IMR-90 (cell line): Measurements from ENCODE around the gene CHPF2. TPM values are rescaled to one million over a fixed set of nuclear protein-coding genes. Genes with fewer than 3 reads are reported as not detected.

Source experiments
- ATAC-seq: fragments of 200-7000 bp; cut with Tn5 transposase; 2 replicates; pipeline ENCODE4 v1.9.1; 2020; ENCODE audit warnings: low read depth, mild to moderate bottlenecking, moderate library complexity
- BruUV-seq: library from RNA; stranded (reverse); fragments of 400-500 nt; replicated peaks from 2 replicates; lab custom pipeline; 2021; lab: Mats Ljungman, UMichigan
- CTCF ChIA-PET: fragments of 300-600 bp; formaldehyde crosslinking; extraction: SDS; loops from one replicate; lab custom pipeline; 2021; ENCODE audit warnings: antibody characterized with exemption; lab: Yijun Ruan, JAX
- POLR2A ChIA-PET: fragments of 300-600 bp; sonication (Branson Sonifier 250); formaldehyde crosslinking; loops from one replicate; lab custom pipeline; 2022; ENCODE audit warnings: antibody characterized with exemption; ENCODE audit not compliant: unreplicated experiment; lab: Charles Lee
- DNase-seq: peaks from one replicate; pipeline ENCODE4 v3.0.0; 2013
- H2AFZ ChIP-seq: replicated peaks from 2 replicates; pipeline ENCODE3; 2013; ENCODE audit warnings: low read length, mild to moderate bottlenecking; ENCODE audit not compliant: poor library complexity
- H2AK5ac ChIP-seq: 2 replicates; pipeline ENCODE4 v1.6.1; 2013; ENCODE audit warnings: low read depth, low read length, inconsistent platforms
- H2AK9ac ChIP-seq: replicated peaks from 2 replicates; pipeline ENCODE3; 2013; ENCODE audit warnings: mild to moderate bottlenecking, low read depth, low read length, moderate library complexity; ENCODE audit not compliant: poor library complexity
- H2BK120ac ChIP-seq: 2 replicates; pipeline ENCODE4 v1.6.1; 2013; ENCODE audit warnings: low read depth, low read length, inconsistent platforms
- H2BK15ac ChIP-seq: 3 replicates; pipeline ENCODE4 v1.6.1; 2013; ENCODE audit warnings: low read depth, low read length, inconsistent platforms
- H2BK20ac ChIP-seq: 2 replicates; pipeline ENCODE4 v1.6.1; 2013; ENCODE audit warnings: low read depth, mild to moderate bottlenecking, inconsistent platforms, low read length, moderate library complexity
- H2BK5ac ChIP-seq: 2 replicates; pipeline ENCODE4 v1.6.1; 2013; ENCODE audit warnings: mild to moderate bottlenecking, low read depth, low read length, inconsistent platforms; ENCODE audit not compliant: poor library complexity, severe bottlenecking
- H3K14ac ChIP-seq: replicated peaks from 2 replicates; pipeline ENCODE4 v1.6.1; 2013; ENCODE audit warnings: low read depth, low read length, inconsistent platforms
- H3K18ac ChIP-seq: 2 replicates; pipeline ENCODE4 v1.6.1; 2013; ENCODE audit warnings: low read depth, low read length, control low read depth
- H3K23ac ChIP-seq: 2 replicates; pipeline ENCODE4 v1.6.1; 2013; ENCODE audit warnings: low read depth, low read length, inconsistent platforms
- H3K27ac ChIP-seq: 2 replicates; pipeline ENCODE4 v1.5.1; 2013; ENCODE audit warnings: mild to moderate bottlenecking, control low read depth, low read length; ENCODE audit not compliant: insufficient read depth
- H3K27me3 ChIP-seq: 2 replicates; pipeline ENCODE4 v1.6.1; 2013; ENCODE audit warnings: low read length; ENCODE audit not compliant: control insufficient read depth, insufficient read depth
- H3K36me3 ChIP-seq: 2 replicates; pipeline ENCODE4 v1.6.1; 2013; ENCODE audit warnings: low read length, mixed read lengths; ENCODE audit not compliant: control insufficient read depth, insufficient read depth
- H3K4ac ChIP-seq: 2 replicates; pipeline ENCODE4 v1.6.1; 2013; ENCODE audit warnings: low read depth, low read length, inconsistent platforms
- H3K4me1 ChIP-seq: 2 replicates; pipeline ENCODE4 v1.6.1; 2013; ENCODE audit warnings: low read length, mixed read lengths; ENCODE audit not compliant: control insufficient read depth, insufficient read depth
- H3K4me2 ChIP-seq: 2 replicates; pipeline ENCODE4 v1.6.1; 2013; ENCODE audit warnings: low read depth, mild to moderate bottlenecking, control low read depth, low read length, moderate library complexity
- H3K4me3 ChIP-seq: 2 replicates; pipeline ENCODE4 v1.5.1; 2013; ENCODE audit warnings: low read depth, mild to moderate bottlenecking, control low read depth, low read length, moderate library complexity; ENCODE audit not compliant: insufficient read depth
- H3K56ac ChIP-seq: 2 replicates; pipeline ENCODE4 v1.6.1; 2013; ENCODE audit warnings: low read length, inconsistent platforms; ENCODE audit not compliant: insufficient read depth; ENCODE audit errors: extremely low read depth
- H3K79me1 ChIP-seq, 2 experiments: 2 replicates each; pipeline ENCODE4 v1.6.1; 2013; ENCODE audit warnings: low read length in 2 of 2, inconsistent platforms in 1 of 2, low read depth in 1 of 2
- H3K9ac ChIP-seq: 2 replicates; pipeline ENCODE4 v1.6.1; 2013; ENCODE audit warnings: low read depth, low read length, control low read depth
- H3K9me1 ChIP-seq: 2 replicates; pipeline ENCODE4 v1.6.1; 2013; ENCODE audit warnings: low read length, inconsistent platforms; ENCODE audit not compliant: insufficient read depth
- H3K9me3 ChIP-seq: 2 replicates; pipeline ENCODE4 v1.6.1; 2013; ENCODE audit warnings: low read length; ENCODE audit not compliant: control insufficient read depth, insufficient read depth
- H4K20me1 ChIP-seq: 2 replicates; pipeline ENCODE4 v1.6.1; 2013; ENCODE audit warnings: low read length, inconsistent platforms; ENCODE audit not compliant: insufficient read depth
- H4K5ac ChIP-seq: 2 replicates; pipeline ENCODE4 v1.6.1; 2013; ENCODE audit warnings: mild to moderate bottlenecking, low read depth, low read length, control low read depth
- H4K8ac ChIP-seq, 2 experiments: 2 replicates each; pipeline ENCODE4 v1.6.1; 2013; ENCODE audit warnings: low read depth in 2 of 2, low read length in 2 of 2, control low read depth in 1 of 2, inconsistent platforms in 1 of 2
- H4K91ac ChIP-seq: 2 replicates; pipeline ENCODE4 v1.6.1; 2013; ENCODE audit warnings: low read depth, low read length, inconsistent platforms; ENCODE audit not compliant: insufficient read depth
- CEBPB ChIP-seq: IDR thresholded peaks from 2 replicates; pipeline ENCODE4 v1.6.1; 2012; ENCODE audit warnings: low read depth, low read length, improper control_type of control experiment
- CHD1 ChIP-seq: IDR thresholded peaks from 2 replicates; pipeline ENCODE4 v1.6.1; 2012; ENCODE audit warnings: low read depth, low read length, improper control_type of control experiment
- CTCF ChIP-seq: conservative IDR thresholded peaks from 2 replicates; pipeline ENCODE4 v1.5.1; 2012; ENCODE audit warnings: mild to moderate bottlenecking, low read depth, low read length, improper control_type of control experiment
- ELK1 ChIP-seq: fragments of 150-350 bp; IDR thresholded peaks from 2 replicates; pipeline ENCODE4 v1.6.1; 2016; ENCODE audit warnings: low read depth, mild to moderate bottlenecking, low read length, moderate library complexity, borderline replicate concordance
- FOS ChIP-seq: fragments of 150-350 bp; IDR thresholded peaks from 2 replicates; pipeline ENCODE4 v1.6.1; 2016; ENCODE audit warnings: low read depth, low read length
- MXI1 ChIP-seq: IDR thresholded peaks from 2 replicates; pipeline ENCODE4 v1.6.1; 2012; ENCODE audit warnings: low read depth, mild to moderate bottlenecking, low read length, moderate library complexity, borderline replicate concordance
- NFE2L2 ChIP-seq: fragments of 150-350 bp; IDR thresholded peaks from 2 replicates; pipeline ENCODE4 v1.6.1; 2016; ENCODE audit warnings: low read depth, mild to moderate bottlenecking, low read length
- POLR2A ChIP-seq: IDR thresholded peaks from 2 replicates; pipeline ENCODE4 v1.6.1; 2012; ENCODE audit warnings: mild to moderate bottlenecking, low read depth, low read length
- RAD21 ChIP-seq: IDR thresholded peaks from 2 replicates; pipeline ENCODE4 v1.6.1; 2012; ENCODE audit warnings: low read length, improper control_type of control experiment
- RFX5 ChIP-seq: IDR thresholded peaks from 2 replicates; pipeline ENCODE4 v1.8.0; 2012; ENCODE audit warnings: low read depth, mild to moderate bottlenecking, low read length, moderate library complexity
- SMC3 ChIP-seq: fragments of 150-350 bp; IDR thresholded peaks from 2 replicates; pipeline ENCODE4 v1.6.1; 2016; ENCODE audit warnings: low read depth, mild to moderate bottlenecking, antibody characterized with exemption, low read length, moderate library complexity
- WGBS, 2 experiments: methylation state at CpG; one replicate each; pipeline versions ENCODE4 v1.1.5 to v1.1.7; 2013; ENCODE audit warnings: missing lambda C conversion rate in 2 of 2; ENCODE audit not compliant: insufficient read length in 1 of 2; ENCODE audit errors: extremely low coverage in 2 of 2; 5-methylcytosine and 5-hydroxymethylcytosine counted together
- dilution Hi-C: fragments of 300-500 bp; cut with HindIII; formaldehyde crosslinking; loops from one replicate; pipeline ENCODE4 v1.14.3; 2018; ENCODE audit warnings: low sequenced_read_pairs; ENCODE audit not compliant: unreplicated experiment
- in situ Hi-C: fragments of 300-500 bp; cut with MboI; formaldehyde crosslinking; loops from 3 replicates; pipeline ENCODE4 v1.14.3; 2019; ENCODE audit warnings: low sequenced_read_pairs, inconsistent platforms, mixed read lengths
- intact Hi-C: fragments of 100-400 bp; cut with micrococcal nuclease; formaldehyde crosslinking; loops from 2 replicates; pipeline ENCODE4 v1.10.0; 2022
- polyA plus RNA-seq, 3 experiments: library from polyadenylated mRNA; depleted of rRNA; stranded (reverse); fragments of >200 nt; gene quantifications; 2 replicates each; pipeline ENCODE4 v1.2.3, GENCODE V29; 2012; ENCODE audit warnings: low replicate concordance in 1 of 3
- total RNA-seq: library from RNA; depleted of rRNA; stranded (reverse); fragments of >200 nt; gene quantifications from 2 replicates; pipeline ENCODE4 v1.2.3, GENCODE V29; 2012

The CHPF2 gene
- total and polyA plus RNA-seq, 2 of the 4 experiments (the other 2 are of a cell fraction), result 26.2 to 77.0 TPM

DNA sequence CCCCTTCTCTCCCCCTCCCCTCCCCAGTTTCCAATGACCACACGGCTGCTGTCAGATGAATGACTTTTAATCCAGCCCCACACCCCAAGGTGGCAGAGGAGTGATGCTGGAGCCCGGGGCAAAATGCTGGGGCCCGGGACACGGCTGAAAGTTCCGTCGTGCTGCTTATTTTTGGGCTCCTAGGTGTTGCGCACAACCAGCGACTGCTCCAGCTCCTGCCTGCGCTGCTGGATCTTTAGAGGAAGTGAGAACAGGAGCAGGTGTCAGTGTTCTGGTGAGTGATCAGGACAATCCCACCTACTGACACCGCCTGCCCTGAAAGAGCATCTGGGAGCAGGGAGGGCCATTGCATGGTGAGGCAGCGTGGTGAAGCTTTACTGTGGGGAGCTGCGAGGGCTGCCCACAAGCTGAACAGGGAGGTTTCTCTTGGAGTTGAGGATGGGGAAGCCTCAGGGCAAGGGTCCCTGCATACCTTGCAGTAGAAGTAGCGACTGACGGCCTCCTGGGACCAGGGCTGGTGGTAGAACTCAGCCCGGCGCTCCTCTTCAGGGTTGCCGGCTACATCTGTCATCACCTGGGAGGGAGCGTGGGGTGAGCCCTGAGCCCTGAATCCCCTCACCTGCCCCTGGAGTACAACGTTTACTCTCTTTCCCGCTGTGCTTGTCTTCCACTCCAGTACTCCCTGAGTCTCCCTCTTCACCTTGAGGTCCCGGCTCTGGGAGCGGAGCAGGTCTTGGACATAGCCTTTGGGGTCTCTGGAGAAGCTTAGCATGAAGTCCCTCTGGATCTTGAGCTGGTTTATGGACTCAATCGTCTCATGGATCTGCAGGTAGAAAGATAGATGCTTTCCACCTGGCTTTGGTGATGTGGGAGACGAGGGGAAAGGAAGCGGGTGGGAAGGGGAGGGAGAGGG, 6.9 kb downstream of the CHPF2 start (continued):
- no peak for TF ChIP-seq NFE2L2
- no peak for TF ChIP-seq RAD21

DNA sequence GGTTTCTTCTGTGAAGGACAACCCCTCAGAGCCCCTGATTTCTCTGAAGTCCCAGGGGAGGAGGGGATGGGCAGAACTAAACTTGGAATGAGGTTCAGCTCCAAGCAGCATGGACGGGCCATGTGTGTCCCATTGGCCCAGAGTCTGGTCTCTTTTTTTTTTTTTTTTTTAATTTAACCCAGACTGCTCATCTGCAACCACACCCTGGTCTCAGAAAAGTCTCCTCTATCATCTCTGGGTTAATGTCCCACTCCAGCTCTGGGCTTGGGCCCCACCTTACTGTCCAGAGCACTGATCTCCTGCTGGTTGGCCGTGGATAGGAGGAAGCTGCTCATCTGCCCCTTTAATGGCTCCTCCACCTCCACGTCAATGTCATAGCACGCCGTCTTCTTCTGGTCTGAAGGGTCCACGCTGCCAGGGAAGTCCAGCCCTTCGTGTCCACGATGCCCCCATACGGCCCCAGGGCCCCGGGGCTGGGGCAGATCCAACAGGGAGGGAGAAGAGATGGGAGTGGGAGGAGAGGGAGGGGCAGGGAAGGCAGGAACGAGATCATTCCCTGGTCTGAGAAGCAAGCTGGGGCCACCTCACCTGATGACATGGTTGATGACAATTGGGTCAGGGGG, 7.7 kb downstream of the CHPF2 start:
- Histone ChIP-seq H3K9me3 (no peaks in the 10 kb centered on the region), H3K23ac (no peak overlapping the region), H3K4ac (no peak overlapping the region), H3K9me1 (no peaks in the 10 kb centered on the region), H2AFZ (no peak overlapping the region), H2BK120ac (no peak overlapping the region), H2AK9ac (peak overlapping the region; percentile 37), H2AK5ac (no peak overlapping the region), H3K14ac (no peak overlapping the region), H3K27me3 (no peaks in the 10 kb centered on the region), H3K56ac (no peak overlapping the region), H3K36me3 (peaks cover 77% of the 10 kb centered on the region), H4K8ac (no peak overlapping the region), H4K20me1 (peaks cover 75% of the 10 kb centered on the region), H4K91ac (no peak overlapping the region), H3K4me3 (no peak overlapping the region), H3K27ac (no peak overlapping the region), H2BK15ac (no peak overlapping the region), H2BK20ac (no peak overlapping the region), H3K18ac (no peak overlapping the region), H3K9ac (no peak overlapping the region), H3K79me1 (peaks cover 8 to 89% of the 10 kb centered on the region in 2 experiments), H4K5ac (no peak overlapping the region), H3K4me2 (no peak overlapping the region), H2BK5ac (no peak overlapping the region), H3K4me1 (peaks cover 3% of the 10 kb centered on the region; the same call in 1 of the 2 replicates)
- POLR2A ChIA-PET, result interaction anchor here (1.1 kb wide), 1 partner anchor 12 kb away, joined by 3 read pairs; no protein-coding TSS in a partner anchor
- dilution Hi-C loops, result no loop called here
- no TSS peak for BruUV-seq
- DNase-seq, result no peak
- 57% methylated on average over 3 of the region's 11 CpGs; no CpG with 5 or more reads in 1 of the 2 experiments for whole genome bisulfite sequencing, 2 experiments
- CTCF ChIA-PET, result no interaction called here
- intact Hi-C loops, result no loop called here
- in situ Hi-C loops, result no loop called here
- ATAC-seq, result no peak
- TF ChIP-seq CEBPB (no peak), CHD1 (no peak), RAD21 (no peak), SMC3 (no peak), ELK1 (no peak), POLR2A (no peak), CTCF (no peak), RFX5 (no peak), NFE2L2 (no peak), FOS (no peak), MXI1 (no peak)
